BE2C (cell line): ENCODE data around the gene SNRPD1.
"Not testable (repeated sequence)": the region's sequence is repeated elsewhere in the genome, so short reads cannot be mapped to it uniquely, and the experiment has no call there.

ENCODE experiments used
- DNase-seq: peaks from one replicate; pipeline ENCODE4 v3.0.0-alpha.2; 2020
- H3K27me3 ChIP-seq: fragments of 250-450 bp; sonication (Bioruptor Pico); 2 replicates; pipeline ENCODE4 v1.5.1; 2020; ENCODE audit warnings: mild to moderate bottlenecking
- H3K36me3 ChIP-seq: fragments of 250-450 bp; sonication (Bioruptor Pico); 2 replicates; pipeline ENCODE4 v1.5.1; 2020; ENCODE audit warnings: mild to moderate bottlenecking
- H3K4me1 ChIP-seq: fragments of 250-450 bp; sonication (Bioruptor Pico); 2 replicates; pipeline ENCODE4 v1.5.1; 2020
- H3K4me3 ChIP-seq: 2 replicates; pipeline ENCODE4 v1.5.1; 2011; ENCODE audit warnings: low read depth, low read length
- H3K9me3 ChIP-seq: fragments of 250-450 bp; sonication (Bioruptor Pico); 2 replicates; pipeline ENCODE4 v1.5.1; 2020
- CTCF ChIP-seq: IDR thresholded peaks from 2 replicates; pipeline ENCODE4 v1.5.1; 2012; ENCODE audit warnings: mild to moderate bottlenecking, low read depth, low read length

Gene SNRPD1

GRCh38 chr18:21604671-21605070, 7.4 kb upstream of the SNRPD1 start:
- Histone ChIP-seq H3K27me3 (no peaks in the 10 kb centered on the region), H3K4me1 (no peaks in the 10 kb centered on the region), H3K9me3 (no peaks in the 10 kb centered on the region), H3K36me3 (no peaks in the 10 kb centered on the region), H3K4me3 (no peak overlapping the region)
- no peak for DNase-seq
- no peak for TF ChIP-seq CTCF

GRCh38 chr18:21605213-21605612, 6.9 kb upstream of the SNRPD1 start:
- H3K4me3 ChIP-seq: no peak overlapping the region
- H3K36me3 ChIP-seq: no peaks in the 10 kb centered on the region
- no peaks in the 10 kb centered on the region for H3K27me3 ChIP-seq
- TF ChIP-seq CTCF: no peak
- DNase-seq: no peak
- no peaks in the 10 kb centered on the region for H3K9me3 ChIP-seq
- no peaks in the 10 kb centered on the region for H3K4me1 ChIP-seq

DNA sequence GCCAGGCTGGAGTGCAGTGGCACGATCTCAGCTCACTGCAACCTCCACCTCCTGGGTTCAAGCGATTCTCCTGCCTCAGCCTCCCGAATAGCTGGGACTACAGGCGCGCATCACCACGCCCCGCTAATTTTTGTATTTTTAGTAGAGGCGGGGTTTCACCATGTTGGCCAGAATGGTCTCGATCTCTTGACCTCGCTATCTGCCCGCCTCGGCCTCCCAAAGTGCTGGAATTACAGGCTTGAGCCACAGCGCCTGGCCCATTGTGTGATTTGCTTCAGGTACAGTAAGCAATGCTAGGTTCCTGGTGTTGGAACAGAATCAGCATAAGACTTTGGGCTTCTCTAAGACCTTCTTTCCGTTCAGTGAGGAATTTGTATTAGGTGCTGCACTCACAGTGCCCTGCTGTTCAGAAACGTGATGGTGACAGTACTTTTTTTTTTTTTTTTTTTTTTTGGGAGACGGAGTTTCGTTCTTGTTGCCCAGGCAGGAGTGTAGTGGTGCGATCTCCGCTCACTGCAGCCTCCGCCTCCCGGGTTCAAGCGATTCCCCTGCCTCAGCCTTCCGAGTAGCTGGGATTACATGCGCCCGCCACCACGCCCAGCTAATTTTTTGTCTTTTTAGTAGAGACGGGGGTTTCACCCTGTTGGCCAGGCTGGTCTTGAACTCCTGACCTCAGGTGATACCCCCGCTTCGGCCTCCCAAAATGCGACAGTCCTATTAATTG, 551 bp upstream of the SNRPD1 start:
- H3K4me1 ChIP-seq, H3K9me3 ChIP-seq, H3K36me3 ChIP-seq, H3K27me3 ChIP-seq, DNase-seq: not testable (repeated sequence)
- H3K4me3 ChIP-seq: peak overlapping the region; percentile 90

DNA sequence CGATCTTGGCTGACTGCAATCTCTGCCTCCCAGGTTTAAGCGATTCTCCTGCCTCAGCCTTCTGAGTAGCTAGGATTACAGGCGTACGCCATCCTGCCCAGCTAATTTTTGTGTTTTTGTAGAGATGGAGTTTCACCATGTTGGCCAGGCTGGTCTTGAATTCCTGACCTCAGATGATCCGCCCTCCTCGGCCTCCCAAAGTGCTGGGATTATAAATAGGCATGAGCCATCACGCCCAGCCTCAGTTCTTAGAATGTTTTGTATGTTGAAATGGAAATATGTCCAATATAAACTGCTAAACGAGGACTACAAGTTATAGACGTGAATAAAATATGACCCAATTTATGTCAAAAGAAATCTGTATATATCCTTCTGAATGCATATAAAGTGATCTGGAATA, 9.5 kb downstream of the SNRPD1 start:
- peaks cover 20% of the 10 kb centered on the region for H3K36me3 ChIP-seq
- H3K27me3 ChIP-seq, H3K9me3 ChIP-seq, H3K4me3 ChIP-seq, DNase-seq, H3K4me1 ChIP-seq: not testable (repeated sequence)

- no peak overlapping the region for H3K4me3 ChIP-seq
- peaks cover 20% of the 10 kb centered on the region for H3K36me3 ChIP-seq
- no peaks in the 10 kb centered on the region for H3K9me3 ChIP-seq
- H3K4me1 ChIP-seq: no peaks in the 10 kb centered on the region
- H3K27me3 ChIP-seq: no peaks in the 10 kb centered on the region
- DNase-seq: no peak
- TF ChIP-seq CTCF: no peak
Measured at GRCh38 chr18:21629089-21629832, 17.1 kb downstream of the SNRPD1 start.

- no peak for DNase-seq
- Histone ChIP-seq H3K4me3 (no peak overlapping the region), H3K4me1 (no peaks in the 10 kb centered on the region), H3K9me3 (no peaks in the 10 kb centered on the region), H3K36me3 (peaks cover 18% of the 10 kb centered on the region), H3K27me3 (no peaks in the 10 kb centered on the region)
- TF ChIP-seq CTCF: no peak
Measured at GRCh38 chr18:21632393-21632792, 20.3 kb downstream of the SNRPD1 start.

GRCh38 chr18:21634588-21635199, 22.6 kb downstream of the SNRPD1 start:
- Histone ChIP-seq H3K9me3 (no peaks in the 10 kb centered on the region), H3K27me3 (no peaks in the 10 kb centered on the region), H3K4me1 (no peaks in the 10 kb centered on the region; the same call in 1 of the 2 replicates), H3K36me3 (peaks cover 9% of the 10 kb centered on the region), H3K4me3 (no peak overlapping the region)
- no peak for DNase-seq
- TF ChIP-seq CTCF: no peak
